GM12878 (cell line): Measurements from ENCODE around the gene SIGLEC14. TPM values are rescaled to one million over a fixed set of nuclear protein-coding genes. Genes with fewer than 3 reads are reported as not detected.

Experiments
- ATF3 ChIP-seq: IDR thresholded peaks from 2 replicates; pipeline ENCODE4 v1.6.1; 2011; ENCODE audit warnings: low read depth, mild to moderate bottlenecking, low read length, moderate library complexity, borderline replicate concordance; ENCODE audit errors: extremely low read depth
- EED ChIP-seq: sonication (generic); IDR thresholded peaks from 2 replicates; pipeline ENCODE4 v1.6.1; 2016; ENCODE audit warnings: antibody characterized with exemption, low read depth
- FOXK2 ChIP-seq: fragments of 450-650 bp; IDR thresholded peaks from 2 replicates; pipeline ENCODE4 v1.6.1; 2017; ENCODE audit warnings: mild to moderate bottlenecking, moderate library complexity
- FOXM1 ChIP-seq: IDR thresholded peaks from 2 replicates; pipeline ENCODE4 v1.6.1; 2012; ENCODE audit warnings: low read depth, mild to moderate bottlenecking, inconsistent platforms, low read length, moderate library complexity
- GABPA ChIP-seq: IDR thresholded peaks from 2 replicates; pipeline ENCODE4 v1.6.1; 2014; ENCODE audit warnings: antibody characterized with exemption, low read depth, mild to moderate bottlenecking, inconsistent platforms
- IKZF1 ChIP-seq: fragments of 450-650 bp; conservative IDR thresholded peaks from 2 replicates; pipeline ENCODE4 v1.6.1; 2017; ENCODE audit warnings: antibody characterized with exemption, mild to moderate bottlenecking
- JUNB ChIP-seq: IDR thresholded peaks from 2 replicates; pipeline ENCODE4 v1.6.1; 2016; ENCODE audit warnings: antibody characterized with exemption, mild to moderate bottlenecking
- KDM1A ChIP-seq: fragments of 200-600 bp; sonication (generic); IDR thresholded peaks from 2 replicates; pipeline ENCODE4 v1.6.1; 2016; ENCODE audit warnings: borderline replicate concordance
- KLF5 ChIP-seq: fragments of 450-650 bp; IDR thresholded peaks from 2 replicates; pipeline ENCODE4 v1.6.1; 2014; ENCODE audit warnings: mild to moderate bottlenecking; ENCODE audit not compliant: partially characterized antibody
- MTA3 ChIP-seq: IDR thresholded peaks from 2 replicates; pipeline ENCODE4 v1.6.1; 2012; ENCODE audit warnings: low read length, inconsistent platforms, borderline replicate concordance
- POLR2A ChIP-seq: IDR thresholded peaks from 2 replicates; pipeline ENCODE4 v1.6.1; 2011; ENCODE audit warnings: low read depth, mild to moderate bottlenecking, low read length
- SIX5 ChIP-seq: IDR thresholded peaks from 2 replicates; pipeline ENCODE4 v1.6.1; 2011; ENCODE audit warnings: mild to moderate bottlenecking, low read depth, low read length, moderate library complexity; ENCODE audit not compliant: severe bottlenecking
- SKIL ChIP-seq: fragments of 450-650 bp; IDR thresholded peaks from 2 replicates; pipeline ENCODE4 v1.6.1; 2017; ENCODE audit warnings: mild to moderate bottlenecking, low read depth, inconsistent platforms; ENCODE audit not compliant: poor library complexity, severe bottlenecking
- SREBF2 ChIP-seq: IDR thresholded peaks from 2 replicates; pipeline ENCODE4 v1.6.1; 2012; ENCODE audit warnings: mild to moderate bottlenecking, low read length
- STAT3 ChIP-seq: IDR thresholded peaks from 2 replicates; pipeline ENCODE4 v1.6.1; 2011; ENCODE audit warnings: low read depth, low read length, improper control_type of control experiment
- TARDBP ChIP-seq: IDR thresholded peaks from 2 replicates; pipeline ENCODE4 v1.6.1; 2016; ENCODE audit warnings: borderline replicate concordance
- TCF12 ChIP-seq: IDR thresholded peaks from 2 replicates; pipeline ENCODE4 v1.6.1; 2011; ENCODE audit warnings: low read depth, mild to moderate bottlenecking, low read length
- USF2 ChIP-seq: IDR thresholded peaks from 2 replicates; pipeline ENCODE4 v1.6.1; 2011; ENCODE audit warnings: low read depth, low read length, improper control_type of control experiment, borderline replicate concordance
- ZSCAN29 ChIP-seq: fragments of 450-650 bp; IDR thresholded peaks from 2 replicates; pipeline ENCODE4 v1.6.1; 2017; ENCODE audit warnings: mild to moderate bottlenecking, moderate library complexity
- ZZZ3 ChIP-seq: IDR thresholded peaks from 2 replicates; pipeline ENCODE4 v1.6.1; 2011; ENCODE audit warnings: low read depth; ENCODE audit not compliant: control insufficient read depth, insufficient read length
- polyA plus RNA-seq, 11 experiments: library from polyadenylated mRNA; depleted of rRNA in 4 of 11; unstranded in 6 of 11; stranded (reverse) in 5 of 11; fragments of >200 nt; fragmentation: Nextera tagmentation in 4 of 11; fragmentation: Illumina TruSeq in 1 of 11; extraction: Ambion mirVana in 4 of 11; extraction: Trizol in 1 of 11; gene quantifications; 1 replicate in 1 of 11; 2 replicates in 10 of 11; pipeline versions ENCODE4 v1.2.1 to v1.2.3, GENCODE V29; 2011 to 2016; ENCODE audit warnings: inconsistent platforms in 2 of 11, missing spikeins in 2 of 11, low read depth in 1 of 11
- total RNA-seq, 4 experiments: library from RNA; depleted of rRNA in 3 of 4; stranded (reverse); fragments of >200 nt in 3 of 4; fragmentation: Illumina TruSeq in 1 of 4; extraction: Trizol in 1 of 4; gene quantifications; 2 replicates each; pipeline versions ENCODE4 v1.2.1 to v1.2.3, GENCODE V29; 2013 to 2021
- TF ChIP-seq, protein P1 (sequence below): fragments of 450-650 bp; IDR thresholded peaks from 2 replicates; pipeline ENCODE4 v1.6.1; 2014; ENCODE audit warnings: mild to moderate bottlenecking
- TF ChIP-seq, protein P2 (sequence below): fragments of 450-650 bp; IDR thresholded peaks from 2 replicates; pipeline ENCODE4 v1.6.1; 2016; ENCODE audit warnings: mild to moderate bottlenecking
- TF ChIP-seq, protein P3 (sequence below): fragments of 450-650 bp; IDR thresholded peaks from 2 replicates; pipeline ENCODE4 v1.6.1; 2017; ENCODE audit warnings: mild to moderate bottlenecking, moderate library complexity

Gene SIGLEC14
- total and polyA plus RNA-seq, 10 of the 15 experiments (the other 5 are each of a cell fraction or from before 2014, with no cell fraction given): 0.57 to 8.4 (median 4.6) TPM

GRCh38 chr19:51621178-51621577 lies 25.4 kb downstream of the SIGLEC14 start (continued):
- no peak for TF ChIP-seq ZSCAN29
- TF ChIP-seq SIX5: no peak
- no peak for TF ChIP-seq USF2
- peak; percentile 61; the same call in 1 of the 2 replicates for TF ChIP-seq FOXM1
- TF ChIP-seq TCF12: peak; percentile 66; the same call in 1 of the 2 replicates
- TF ChIP-seq EED: peak; percentile 86
- peak; percentile 71; the same call in 1 of the 2 replicates for TF ChIP-seq MTA3
- no peak for TF ChIP-seq KDM1A
- TF ChIP-seq, protein P1, sequence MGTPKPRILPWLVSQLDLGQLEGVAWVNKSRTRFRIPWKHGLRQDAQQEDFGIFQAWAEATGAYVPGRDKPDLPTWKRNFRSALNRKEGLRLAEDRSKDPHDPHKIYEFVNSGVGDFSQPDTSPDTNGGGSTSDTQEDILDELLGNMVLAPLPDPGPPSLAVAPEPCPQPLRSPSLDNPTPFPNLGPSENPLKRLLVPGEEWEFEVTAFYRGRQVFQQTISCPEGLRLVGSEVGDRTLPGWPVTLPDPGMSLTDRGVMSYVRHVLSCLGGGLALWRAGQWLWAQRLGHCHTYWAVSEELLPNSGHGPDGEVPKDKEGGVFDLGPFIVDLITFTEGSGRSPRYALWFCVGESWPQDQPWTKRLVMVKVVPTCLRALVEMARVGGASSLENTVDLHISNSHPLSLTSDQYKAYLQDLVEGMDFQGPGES: no peak
- TF ChIP-seq SKIL: peak; percentile 49
- no peak for TF ChIP-seq POLR2A
- TF ChIP-seq, protein P2, sequence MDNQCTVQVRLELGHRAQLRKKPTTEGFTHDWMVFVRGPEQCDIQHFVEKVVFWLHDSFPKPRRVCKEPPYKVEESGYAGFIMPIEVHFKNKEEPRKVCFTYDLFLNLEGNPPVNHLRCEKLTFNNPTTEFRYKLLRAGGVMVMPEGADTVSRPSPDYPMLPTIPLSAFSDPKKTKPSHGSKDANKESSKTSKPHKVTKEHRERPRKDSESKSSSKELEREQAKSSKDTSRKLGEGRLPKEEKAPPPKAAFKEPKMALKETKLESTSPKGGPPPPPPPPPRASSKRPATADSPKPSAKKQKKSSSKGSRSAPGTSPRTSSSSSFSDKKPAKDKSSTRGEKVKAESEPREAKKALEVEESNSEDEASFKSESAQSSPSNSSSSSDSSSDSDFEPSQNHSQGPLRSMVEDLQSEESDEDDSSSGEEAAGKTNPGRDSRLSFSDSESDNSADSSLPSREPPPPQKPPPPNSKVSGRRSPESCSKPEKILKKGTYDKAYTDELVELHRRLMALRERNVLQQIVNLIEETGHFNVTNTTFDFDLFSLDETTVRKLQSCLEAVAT: no peak
- no peak for TF ChIP-seq FOXK2
- 0 out of 2 replicates have a peak, but pooled peaks have one; percentile 35 for TF ChIP-seq GABPA
- no peak for TF ChIP-seq KLF5
- TF ChIP-seq ATF3: no peak
- no peak for TF ChIP-seq ZZZ3
- TF ChIP-seq SREBF2: no peak
- peak; percentile 88 for TF ChIP-seq IKZF1
- TF ChIP-seq TARDBP: no peak
- TF ChIP-seq STAT3: no peak
- TF ChIP-seq JUNB: peak; percentile 27
- TF ChIP-seq, protein P3, sequence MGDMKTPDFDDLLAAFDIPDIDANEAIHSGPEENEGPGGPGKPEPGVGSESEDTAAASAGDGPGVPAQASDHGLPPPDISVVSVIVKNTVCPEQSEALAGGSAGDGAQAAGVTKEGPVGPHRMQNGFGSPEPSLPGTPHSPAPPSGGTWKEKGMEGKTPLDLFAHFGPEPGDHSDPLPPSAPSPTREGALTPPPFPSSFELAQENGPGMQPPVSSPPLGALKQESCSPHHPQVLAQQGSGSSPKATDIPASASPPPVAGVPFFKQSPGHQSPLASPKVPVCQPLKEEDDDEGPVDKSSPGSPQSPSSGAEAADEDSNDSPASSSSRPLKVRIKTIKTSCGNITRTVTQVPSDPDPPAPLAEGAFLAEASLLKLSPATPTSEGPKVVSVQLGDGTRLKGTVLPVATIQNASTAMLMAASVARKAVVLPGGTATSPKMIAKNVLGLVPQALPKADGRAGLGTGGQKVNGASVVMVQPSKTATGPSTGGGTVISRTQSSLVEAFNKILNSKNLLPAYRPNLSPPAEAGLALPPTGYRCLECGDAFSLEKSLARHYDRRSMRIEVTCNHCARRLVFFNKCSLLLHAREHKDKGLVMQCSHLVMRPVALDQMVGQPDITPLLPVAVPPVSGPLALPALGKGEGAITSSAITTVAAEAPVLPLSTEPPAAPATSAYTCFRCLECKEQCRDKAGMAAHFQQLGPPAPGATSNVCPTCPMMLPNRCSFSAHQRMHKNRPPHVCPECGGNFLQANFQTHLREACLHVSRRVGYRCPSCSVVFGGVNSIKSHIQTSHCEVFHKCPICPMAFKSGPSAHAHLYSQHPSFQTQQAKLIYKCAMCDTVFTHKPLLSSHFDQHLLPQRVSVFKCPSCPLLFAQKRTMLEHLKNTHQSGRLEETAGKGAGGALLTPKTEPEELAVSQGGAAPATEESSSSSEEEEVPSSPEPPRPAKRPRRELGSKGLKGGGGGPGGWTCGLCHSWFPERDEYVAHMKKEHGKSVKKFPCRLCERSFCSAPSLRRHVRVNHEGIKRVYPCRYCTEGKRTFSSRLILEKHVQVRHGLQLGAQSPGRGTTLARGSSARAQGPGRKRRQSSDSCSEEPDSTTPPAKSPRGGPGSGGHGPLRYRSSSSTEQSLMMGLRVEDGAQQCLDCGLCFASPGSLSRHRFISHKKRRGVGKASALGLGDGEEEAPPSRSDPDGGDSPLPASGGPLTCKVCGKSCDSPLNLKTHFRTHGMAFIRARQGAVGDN: no peak
